Activated CD4-positive, alpha-beta T cell treated with anti-CD3 and anti-CD28 coated beads for 24 hours (primary cell): ENCODE results near the gene SCARF2.
A peak's percentile ranks its signal among the peaks of the same experiment; 100 is the strongest.
"Not testable (repeated sequence)": the region's sequence is repeated elsewhere in the genome, so short reads cannot be mapped to it uniquely, and the experiment has no call there.

Source experiments
- DNase-seq, 2 donors: peaks; one replicate each; pipeline ENCODE4 v3.0.0-alpha.2; 2020; ENCODE audit warnings: low read depth in 2 of 2

Gene SCARF2

GRCh38 chr22:20395181-20395906 is 42.3 kb downstream of the SCARF2 start:
- DNase-seq, result no peak

- peak; percentile 69 for DNase-seq
Observed at GRCh38 chr22:20393705-20394476, 43.7 kb downstream of the SCARF2 start, which contains the start of gene ZNF74. Gene ZNF74, plus strand, starts transcription at chr22:20394151. Its CDS starts 478 bp downstream, at chr22:20394629.

- DNase-seq, result no peak
Observed at GRCh38 chr22:20392983-20393704, 44.5 kb downstream of the SCARF2 start.

GRCh38 chr22:20392365-20392881 is 45.2 kb downstream of the SCARF2 start:
- not testable (repeated sequence) for DNase-seq

GRCh38 chr22:20391222-20391621 is 46.4 kb downstream of the SCARF2 start:
- DNase-seq, result no peak

- DNase-seq, result no peak
Observed at GRCh38 chr22:20390394-20390907, 47.2 kb downstream of the SCARF2 start.

GRCh38 chr22:20389288-20389687 is 48.3 kb downstream of the SCARF2 start:
- DNase-seq, result no peak

- no peak for DNase-seq
Observed at GRCh38 chr22:20388200-20388599, 49.4 kb downstream of the SCARF2 start.

- no peak for DNase-seq
Observed at GRCh38 chr22:20386972-20387371, 50.7 kb downstream of the SCARF2 start.

GRCh38 chr22:20386336-20386735 is 51.3 kb downstream of the SCARF2 start:
- DNase-seq, result no peak

- no peak for DNase-seq
Observed at GRCh38 chr22:20384865-20385264, 52.8 kb downstream of the SCARF2 start.

GRCh38 chr22:20384171-20384570 is 53.5 kb downstream of the SCARF2 start:
- DNase-seq, result no peak

GRCh38 chr22:20383538-20383937 is 54.1 kb downstream of the SCARF2 start:
- DNase-seq, result no peak

GRCh38 chr22:20380486-20380885 is 57.1 kb downstream of the SCARF2 start:
- DNase-seq, result no peak

- DNase-seq, result not testable (repeated sequence)
Observed at GRCh38 chr22:20378684-20379083, 58.9 kb downstream of the SCARF2 start.

- no peak for DNase-seq
Observed at GRCh38 chr22:20378110-20378509, 59.5 kb downstream of the SCARF2 start.

GRCh38 chr22:20376983-20377382 is 60.6 kb downstream of the SCARF2 start:
- DNase-seq, result not testable (repeated sequence)

GRCh38 chr22:20376281-20376680 is 61.3 kb downstream of the SCARF2 start:
- not testable (repeated sequence) for DNase-seq
